Measurements from ENCODE around the gene SPINT1.

Gene SPINT1

DNA sequence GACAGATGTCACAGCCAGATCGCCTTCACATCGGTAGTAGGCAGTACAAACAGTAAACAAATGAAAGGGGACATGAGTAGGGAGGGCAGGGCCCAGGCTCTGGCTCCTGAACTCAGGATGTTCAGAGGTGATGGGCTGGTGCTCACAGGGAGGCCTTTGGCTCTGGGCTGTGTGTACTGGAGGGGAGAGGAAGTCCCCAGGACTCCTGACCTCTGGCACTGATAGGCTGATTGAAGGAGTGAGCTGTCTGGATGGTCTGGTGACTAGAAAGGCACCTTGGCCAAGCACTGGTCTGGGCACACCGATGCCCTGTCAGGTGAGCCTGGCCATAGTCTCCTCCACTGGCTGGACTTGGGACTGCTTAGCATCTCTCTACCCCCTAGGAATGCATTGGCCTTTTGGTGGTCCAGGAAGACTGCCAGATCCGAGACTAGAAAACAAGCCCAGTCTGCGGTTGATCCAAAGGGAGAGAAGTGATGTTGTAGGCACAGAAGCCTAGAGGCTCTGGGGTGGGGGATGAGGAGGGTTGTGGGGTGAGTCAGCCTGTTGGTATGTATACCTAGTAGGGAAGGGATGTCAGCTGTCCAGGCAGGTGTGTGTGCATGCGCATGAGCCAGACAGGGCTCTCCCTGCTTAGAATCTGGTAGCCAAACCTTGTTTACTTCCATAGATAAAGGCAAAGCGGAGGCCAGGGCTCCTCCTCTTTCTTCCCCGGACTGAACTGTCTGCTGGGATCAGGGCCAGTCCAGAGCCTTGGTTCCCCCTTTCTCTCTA is 1.9 kb downstream of the SPINT1 start:
- ChIA-PET CTCF (no interaction called here), POLR2A (no interaction called here)
- no peak for DNase-seq (ENCODE audit: low read depth, low spot score)
- TF ChIP-seq, protein P1, sequence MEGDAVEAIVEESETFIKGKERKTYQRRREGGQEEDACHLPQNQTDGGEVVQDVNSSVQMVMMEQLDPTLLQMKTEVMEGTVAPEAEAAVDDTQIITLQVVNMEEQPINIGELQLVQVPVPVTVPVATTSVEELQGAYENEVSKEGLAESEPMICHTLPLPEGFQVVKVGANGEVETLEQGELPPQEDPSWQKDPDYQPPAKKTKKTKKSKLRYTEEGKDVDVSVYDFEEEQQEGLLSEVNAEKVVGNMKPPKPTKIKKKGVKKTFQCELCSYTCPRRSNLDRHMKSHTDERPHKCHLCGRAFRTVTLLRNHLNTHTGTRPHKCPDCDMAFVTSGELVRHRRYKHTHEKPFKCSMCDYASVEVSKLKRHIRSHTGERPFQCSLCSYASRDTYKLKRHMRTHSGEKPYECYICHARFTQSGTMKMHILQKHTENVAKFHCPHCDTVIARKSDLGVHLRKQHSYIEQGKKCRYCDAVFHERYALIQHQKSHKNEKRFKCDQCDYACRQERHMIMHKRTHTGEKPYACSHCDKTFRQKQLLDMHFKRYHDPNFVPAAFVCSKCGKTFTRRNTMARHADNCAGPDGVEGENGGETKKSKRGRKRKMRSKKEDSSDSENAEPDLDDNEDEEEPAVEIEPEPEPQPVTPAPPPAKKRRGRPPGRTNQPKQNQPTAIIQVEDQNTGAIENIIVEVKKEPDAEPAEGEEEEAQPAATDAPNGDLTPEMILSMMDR (IDR thresholded peaks at IDR 0.05; ENCODE audit: insufficient read depth, low read length, missing control alignments), result no peak
- H3K4me3 ChIP-seq (ENCODE audit: low read depth, low read length), result no peak overlapping the region

DNA sequence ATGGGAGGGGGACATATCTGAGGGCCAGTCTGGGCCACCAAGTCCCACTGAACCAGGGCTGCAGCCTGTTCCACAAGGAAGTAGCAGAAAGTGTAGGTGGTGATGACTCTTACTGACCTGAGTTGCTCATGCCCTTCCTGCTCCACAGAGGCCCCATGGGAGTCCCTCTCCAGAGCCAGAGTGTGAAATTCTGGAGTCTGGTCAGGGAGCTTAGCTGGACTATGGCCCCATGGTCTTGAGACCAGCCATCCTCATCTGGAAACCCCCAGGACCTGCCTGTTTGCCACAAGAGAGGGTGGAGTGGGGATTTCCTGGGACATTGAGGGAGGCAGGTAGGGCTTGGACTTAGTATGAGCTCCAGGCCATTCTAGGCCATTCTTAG is 3.0 kb downstream of the SPINT1 start:
- no peak overlapping the region for H3K4me3 ChIP-seq (ENCODE audit: low read depth, low read length)

DNA sequence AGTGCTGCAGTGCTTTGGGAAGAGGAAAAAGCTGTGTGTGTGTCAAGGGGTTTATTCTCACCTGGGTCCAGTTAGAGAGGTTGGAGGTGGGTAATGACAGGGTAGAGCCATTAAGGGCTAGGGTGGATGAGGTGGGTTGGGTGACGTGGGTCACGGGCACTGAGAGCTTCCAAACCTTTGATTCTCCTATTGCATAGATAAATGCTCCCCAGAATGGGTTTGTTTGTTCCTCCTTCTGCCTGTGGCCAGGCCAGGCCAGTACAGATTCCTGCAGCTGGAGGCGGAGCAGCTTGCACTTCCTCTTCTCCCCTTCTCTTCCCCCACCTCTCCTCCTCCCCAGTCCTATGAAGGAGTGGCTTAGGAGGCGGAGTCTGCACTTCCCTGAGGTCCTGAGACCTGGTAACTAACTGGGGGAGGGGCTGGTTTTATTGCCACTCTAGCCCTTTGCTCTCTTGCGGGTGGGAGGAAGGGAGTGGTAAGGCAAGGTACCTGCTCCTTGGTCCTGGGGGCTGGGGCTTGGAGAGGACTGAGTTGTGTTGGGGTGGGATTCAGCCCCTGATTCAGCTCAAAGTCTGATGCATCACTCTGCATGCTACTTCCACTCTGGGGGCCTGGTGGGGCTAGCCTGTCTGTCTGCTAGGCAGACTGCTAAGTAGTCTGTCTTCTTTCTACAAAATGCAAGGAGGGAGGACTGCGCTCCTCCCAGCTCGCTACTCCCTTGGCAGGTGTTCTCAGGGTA is 3.5 kb downstream of the SPINT1 start:
- CTCF ChIA-PET, result interaction anchor here (0.7 to 1.3 kb wide), 2 partner anchors 40 to 47 kb away, joined by 3 to 9 read pairs; partner anchors contain the start of genes DNAJC17, VPS18 and ZFYVE19
- POLR2A ChIA-PET, result no interaction called here
- TF ChIP-seq, protein P1 (IDR thresholded peaks at IDR 0.05; ENCODE audit: insufficient read depth, low read length, missing control alignments), result no peak
- DNase-seq (ENCODE audit: low read depth, low spot score), result no peak
- H3K4me3 ChIP-seq (ENCODE audit: low read depth, low read length), result no peak overlapping the region

More for the DNA sequence above, 3.0 kb downstream of the SPINT1 start:
- TF ChIP-seq, protein P1 (IDR thresholded peaks at IDR 0.05; ENCODE audit: insufficient read depth, low read length, missing control alignments), result no peak
- CTCF ChIA-PET, result interaction anchor here (0.7 to 1.3 kb wide), 2 partner anchors 40 to 47 kb away, joined by 3 to 9 read pairs; partner anchors contain the start of genes DNAJC17, VPS18 and ZFYVE19
- POLR2A ChIA-PET, result no interaction called here
- DNase-seq (ENCODE audit: low read depth, low spot score), result no peak

DNA sequence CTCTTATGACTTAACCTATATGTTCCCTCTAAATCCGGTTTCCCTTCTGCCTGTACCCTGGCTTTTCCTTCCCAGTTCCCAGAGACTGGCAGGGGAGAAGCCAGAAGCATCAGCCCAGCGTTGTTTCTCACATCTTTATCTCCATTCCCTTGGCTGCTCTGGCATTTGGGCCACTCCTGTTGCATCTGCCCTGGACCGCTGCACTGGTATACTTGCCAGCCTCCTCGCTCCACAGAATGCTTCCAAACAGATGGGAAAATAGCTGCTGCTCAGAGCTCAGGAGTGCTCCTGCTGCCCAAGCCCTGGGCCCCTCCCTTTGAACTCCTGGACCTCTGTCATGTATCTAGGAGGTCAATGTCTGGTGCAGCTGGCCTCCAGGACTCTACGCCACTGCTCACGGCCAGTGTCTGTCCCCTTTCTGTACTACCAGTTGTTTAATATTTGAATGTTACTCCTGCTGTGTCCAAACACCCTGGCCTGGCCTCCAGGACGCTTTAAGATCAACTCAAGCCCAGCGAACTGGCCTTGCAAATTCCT is 6.8 kb downstream of the SPINT1 start:
- ChIA-PET CTCF (no interaction called here), POLR2A (no interaction called here)
- no peak for DNase-seq (ENCODE audit: low read depth, low spot score)
- H3K4me3 ChIP-seq (ENCODE audit: low read depth, low read length), result no peak overlapping the region
- TF ChIP-seq, protein P1 (IDR thresholded peaks at IDR 0.05; ENCODE audit: insufficient read depth, low read length, missing control alignments), result no peak

DNA sequence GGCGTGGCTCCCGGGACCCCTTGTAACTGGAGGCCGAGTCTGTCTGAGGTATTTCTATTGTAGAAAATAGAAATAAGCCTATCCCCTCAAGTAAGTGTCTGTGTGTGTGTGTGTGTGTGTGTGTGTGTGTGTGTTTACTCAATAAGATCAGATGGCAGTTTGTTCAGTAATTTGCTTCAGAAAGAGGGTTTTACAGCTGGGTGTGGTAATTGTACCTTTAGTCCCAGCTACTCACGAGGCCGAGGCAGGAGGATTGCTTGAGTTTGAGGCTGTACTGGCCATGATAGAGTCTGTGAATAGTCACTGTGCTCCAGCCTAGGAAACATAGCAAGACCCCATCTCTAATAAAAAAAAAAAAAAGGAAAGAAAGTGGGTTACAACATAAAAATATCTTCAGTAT is 8.7 kb downstream of the SPINT1 start:
- TF ChIP-seq, protein P1 (IDR thresholded peaks at IDR 0.05; ENCODE audit: insufficient read depth, low read length, missing control alignments), result no peak
- ChIA-PET POLR2A (no interaction called here), CTCF (no interaction called here)
- DNase-seq (ENCODE audit: low read depth, low spot score), result no peak
- H3K4me3 ChIP-seq (ENCODE audit: low read depth, low read length), result no peak overlapping the region
